ENCODE data around the gene SKP1.

SKP1 gene

GRCh38 chr5:134130239-134130945, 46.4 kb downstream of the SKP1 start:
- no peak for DNase-seq (ENCODE audit: low read depth)

DNA sequence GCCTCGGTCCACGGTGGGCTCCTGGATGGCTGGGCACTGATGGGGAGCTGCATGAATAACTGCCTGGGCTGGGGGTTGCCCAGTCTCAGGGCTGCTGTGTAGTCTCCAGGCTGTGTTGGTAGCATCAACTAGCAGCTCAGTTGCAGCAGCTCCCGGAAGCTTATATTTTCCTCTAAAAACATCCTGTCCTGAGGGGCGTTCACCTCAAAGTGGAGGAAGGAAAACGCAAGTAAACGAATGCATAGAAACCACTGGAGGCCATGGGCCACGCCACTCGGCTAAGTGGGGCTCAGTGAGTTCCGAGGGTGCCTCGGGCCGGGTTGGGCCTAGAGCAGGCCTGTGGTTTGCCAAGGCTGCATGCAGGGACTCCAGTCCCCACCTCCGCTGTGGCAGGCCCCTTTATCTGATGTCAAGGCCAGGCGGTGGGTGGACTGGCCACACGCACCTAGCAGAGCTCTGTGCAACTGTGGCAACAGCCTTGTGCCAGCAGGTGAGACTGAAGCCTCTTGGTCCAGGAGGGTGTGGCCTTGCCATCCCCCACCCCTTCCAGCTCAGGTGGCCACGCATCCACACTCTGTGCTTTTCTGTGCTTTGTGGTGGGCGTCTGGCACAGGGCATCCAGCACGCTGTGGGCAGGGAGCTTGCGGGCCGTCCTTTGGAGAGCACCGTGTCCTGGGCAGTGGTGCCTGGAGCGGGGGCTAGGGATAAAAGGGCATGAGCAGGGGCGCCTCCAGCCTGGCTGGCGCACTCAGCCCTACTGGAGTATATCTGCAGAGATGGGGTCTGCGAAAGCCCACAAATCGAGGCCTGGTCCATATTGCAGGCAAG, 47.1 kb downstream of the SKP1 start:
- DNase-seq (ENCODE audit: low read depth) = no peak

- DNase-seq (ENCODE audit: low read depth) = no peak
Measured at GRCh38 chr5:134128648-134128995, 48.1 kb downstream of the SKP1 start.

- DNase-seq (ENCODE audit: low read depth) = no peak
Measured at GRCh38 chr5:134127988-134128647, 48.6 kb downstream of the SKP1 start.

GRCh38 chr5:134127376-134127861, 49.3 kb downstream of the SKP1 start:
- DNase-seq (ENCODE audit: low read depth) = peak; percentile 69

GRCh38 chr5:134125039-134126015, 51.4 kb downstream of the SKP1 start:
- DNase-seq (ENCODE audit: low read depth) = no peak

DNA sequence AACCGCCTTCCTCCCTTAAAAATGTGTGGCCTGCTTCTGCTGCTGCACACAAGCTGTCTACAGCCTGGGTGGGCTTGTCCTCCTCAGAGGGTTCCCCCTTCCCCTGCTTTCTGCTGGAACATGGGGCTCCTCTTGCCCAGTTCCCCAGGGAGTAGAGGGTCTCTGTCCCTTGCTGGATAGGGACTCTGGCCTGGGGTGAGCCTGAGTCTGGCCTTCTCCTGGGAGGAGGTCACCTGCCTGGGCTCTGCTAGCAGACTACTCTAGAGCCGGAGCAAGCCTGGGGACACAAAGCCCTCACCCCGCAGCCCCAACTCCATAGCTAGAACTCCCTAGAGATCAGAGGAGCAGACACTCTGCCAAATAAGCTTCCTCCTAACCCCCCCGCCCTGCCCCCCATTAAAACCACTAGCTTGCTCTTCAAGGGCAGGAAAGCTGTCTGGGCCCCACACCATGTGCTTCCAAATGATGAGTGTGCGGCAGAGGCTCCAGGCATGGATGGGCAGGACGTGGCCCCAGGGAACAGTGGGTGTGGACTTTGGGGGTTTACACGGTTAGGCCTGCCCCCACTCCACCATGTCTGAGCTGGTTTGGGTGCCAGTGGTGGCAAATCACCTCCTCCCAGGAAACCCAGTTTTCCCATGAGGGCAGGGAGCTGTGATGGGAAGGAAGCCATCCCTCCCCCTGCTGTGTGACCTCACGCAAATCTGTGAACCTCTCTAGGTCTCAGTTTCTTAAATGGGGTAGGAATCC, 52.3 kb downstream of the SKP1 start:
- DNase-seq (ENCODE audit: low read depth) = peak; percentile 62

DNA sequence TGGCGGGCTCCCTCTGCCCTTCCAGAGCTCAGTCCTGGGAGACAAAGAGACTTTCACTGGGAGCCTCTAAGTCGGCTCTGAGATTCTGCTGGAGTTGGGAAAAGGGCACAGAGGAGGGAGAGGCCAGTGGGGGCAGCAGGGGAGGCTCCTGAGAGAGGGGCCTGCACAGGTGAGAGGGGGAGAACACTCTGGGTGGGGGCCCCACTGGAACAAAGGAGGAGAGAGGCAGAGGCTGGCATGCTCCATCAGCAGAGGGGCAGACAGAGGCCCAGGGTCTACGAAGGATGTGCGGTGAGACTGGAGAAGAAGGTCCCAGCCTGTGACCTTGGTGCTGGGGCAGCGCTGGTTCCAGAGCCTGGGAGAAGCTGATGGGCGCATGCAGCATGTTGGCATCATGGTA, 53.4 kb downstream of the SKP1 start:
- no peak for DNase-seq (ENCODE audit: low read depth)

DNA sequence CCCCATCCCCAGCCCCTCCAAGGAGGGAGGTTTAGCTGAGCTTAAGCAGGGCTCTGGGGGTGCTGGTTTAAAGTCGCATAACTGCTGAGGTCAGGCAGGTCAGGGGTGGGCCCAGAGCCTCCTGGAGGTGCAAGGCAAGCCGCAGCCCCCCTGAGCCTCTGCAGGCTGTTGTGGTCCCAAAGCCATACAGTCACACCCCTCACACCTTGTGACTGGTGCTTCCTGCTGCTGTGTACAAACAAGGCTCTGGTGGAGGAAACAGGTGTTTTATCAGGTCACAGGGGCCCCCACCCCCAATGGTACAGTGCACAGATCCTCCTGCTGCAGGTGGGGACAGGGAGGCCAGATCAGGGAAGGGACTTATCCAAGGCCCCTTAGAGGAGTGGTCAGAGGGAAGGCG, 54.2 kb downstream of the SKP1 start:
- peak; percentile 51 for DNase-seq (ENCODE audit: low read depth)

GRCh38 chr5:134120386-134121138, 56.2 kb downstream of the SKP1 start:
- DNase-seq (ENCODE audit: low read depth) = no peak

GRCh38 chr5:134119720-134120119, 57.0 kb downstream of the SKP1 start:
- no peak for DNase-seq (ENCODE audit: low read depth)

DNA sequence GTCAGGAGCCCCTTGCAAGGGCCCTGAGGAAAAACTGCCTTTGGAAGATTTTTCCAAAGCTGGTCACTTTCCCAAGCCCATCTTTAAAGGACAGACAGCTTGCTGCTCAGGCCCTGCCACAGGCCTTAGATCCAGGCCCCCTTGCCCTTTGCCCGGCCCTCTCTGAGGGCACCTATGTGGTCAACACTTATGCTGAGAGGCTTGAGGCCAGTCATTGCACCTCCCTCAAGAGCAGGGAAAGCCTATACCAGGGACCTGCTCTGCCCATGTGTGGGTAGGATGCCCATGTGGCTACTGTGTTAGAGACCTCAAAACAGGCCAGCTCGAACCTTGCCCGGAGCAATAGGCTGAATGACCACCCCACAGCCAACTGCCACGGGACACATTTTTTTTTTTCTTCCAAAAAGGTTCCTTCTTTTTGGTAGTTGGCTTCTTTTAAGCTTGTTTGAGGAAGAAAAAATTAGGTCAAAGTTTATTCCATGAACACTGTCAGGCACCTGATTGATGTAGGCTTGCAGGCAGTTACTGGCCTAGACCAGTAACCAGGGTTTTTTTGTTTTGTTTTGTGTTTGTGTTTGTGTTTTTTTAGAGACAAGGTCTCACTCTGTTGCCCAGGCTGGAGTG, 58.4 kb downstream of the SKP1 start:
- no peak for DNase-seq (ENCODE audit: low read depth)

DNA sequence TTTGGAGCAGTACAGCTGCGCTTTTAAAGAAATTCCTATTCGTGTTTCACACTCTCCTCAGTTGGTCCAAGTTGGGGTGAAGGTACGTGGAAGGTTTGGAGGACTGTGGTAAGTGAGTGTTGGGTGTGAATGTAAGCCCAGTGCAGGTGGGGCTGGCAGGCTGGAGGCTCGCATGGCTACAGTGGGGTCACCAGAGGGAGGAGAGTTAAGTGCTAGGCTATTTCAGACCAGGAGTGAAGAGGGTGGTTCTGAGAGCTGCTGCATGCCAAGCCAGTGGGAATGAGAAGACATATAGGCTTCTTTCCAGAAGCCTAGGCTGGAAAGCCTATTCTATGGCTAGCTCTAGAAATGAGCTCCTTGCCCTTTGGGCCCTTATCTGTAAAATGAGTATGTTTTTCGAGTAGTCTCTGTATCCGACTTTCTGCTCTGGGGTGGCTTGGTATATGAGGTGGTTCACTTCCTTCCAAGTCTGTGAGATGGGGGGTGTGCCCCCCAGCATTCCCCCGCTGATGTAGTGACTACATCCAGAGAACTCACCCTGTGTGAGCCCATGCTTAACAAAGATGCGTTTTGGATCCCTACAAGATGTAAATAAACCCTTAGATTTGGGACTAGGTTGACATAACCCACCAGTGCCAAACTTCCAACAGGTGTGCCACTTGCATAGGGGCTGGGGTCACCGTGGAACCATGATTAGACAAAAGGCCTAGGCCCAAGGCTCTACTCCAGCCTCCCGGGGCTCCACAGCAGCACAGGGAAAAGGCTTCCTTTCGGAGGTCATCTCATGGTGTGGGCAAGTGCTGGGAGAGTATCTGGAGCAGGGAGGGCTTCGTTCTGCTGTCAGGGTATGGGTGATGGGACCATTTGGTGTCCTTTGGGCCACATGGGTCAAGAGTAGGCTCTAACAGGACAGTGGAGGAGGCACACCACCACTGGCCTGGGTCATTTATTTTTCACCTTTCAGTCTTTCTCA, 59.7 kb downstream of the SKP1 start:
- DNase-seq (ENCODE audit: low read depth) = no peak

DNA sequence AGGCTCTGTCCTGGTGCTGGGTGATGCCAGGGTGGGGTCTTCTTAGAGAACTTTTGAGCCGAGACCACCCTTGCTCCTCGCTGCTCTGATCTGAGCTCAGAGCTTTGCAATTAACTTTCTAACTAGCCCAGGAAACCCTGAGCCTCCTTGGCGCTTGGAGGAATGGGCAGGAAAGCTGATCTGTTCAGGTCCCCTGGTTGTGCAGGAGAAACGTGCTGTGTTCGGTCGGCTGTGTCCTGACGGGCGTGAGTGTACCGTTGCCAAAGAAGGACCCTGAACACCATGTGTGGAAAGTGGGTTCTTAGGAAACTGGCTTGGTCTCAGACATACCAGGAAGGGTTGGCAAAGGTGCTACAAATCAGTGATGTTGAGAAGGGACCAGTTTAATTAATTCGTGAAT, 60.5 kb downstream of the SKP1 start:
- no peak for DNase-seq (ENCODE audit: low read depth)

GRCh38 chr5:134115806-134116175, 61.0 kb downstream of the SKP1 start:
- DNase-seq (ENCODE audit: low read depth) = no peak

DNA sequence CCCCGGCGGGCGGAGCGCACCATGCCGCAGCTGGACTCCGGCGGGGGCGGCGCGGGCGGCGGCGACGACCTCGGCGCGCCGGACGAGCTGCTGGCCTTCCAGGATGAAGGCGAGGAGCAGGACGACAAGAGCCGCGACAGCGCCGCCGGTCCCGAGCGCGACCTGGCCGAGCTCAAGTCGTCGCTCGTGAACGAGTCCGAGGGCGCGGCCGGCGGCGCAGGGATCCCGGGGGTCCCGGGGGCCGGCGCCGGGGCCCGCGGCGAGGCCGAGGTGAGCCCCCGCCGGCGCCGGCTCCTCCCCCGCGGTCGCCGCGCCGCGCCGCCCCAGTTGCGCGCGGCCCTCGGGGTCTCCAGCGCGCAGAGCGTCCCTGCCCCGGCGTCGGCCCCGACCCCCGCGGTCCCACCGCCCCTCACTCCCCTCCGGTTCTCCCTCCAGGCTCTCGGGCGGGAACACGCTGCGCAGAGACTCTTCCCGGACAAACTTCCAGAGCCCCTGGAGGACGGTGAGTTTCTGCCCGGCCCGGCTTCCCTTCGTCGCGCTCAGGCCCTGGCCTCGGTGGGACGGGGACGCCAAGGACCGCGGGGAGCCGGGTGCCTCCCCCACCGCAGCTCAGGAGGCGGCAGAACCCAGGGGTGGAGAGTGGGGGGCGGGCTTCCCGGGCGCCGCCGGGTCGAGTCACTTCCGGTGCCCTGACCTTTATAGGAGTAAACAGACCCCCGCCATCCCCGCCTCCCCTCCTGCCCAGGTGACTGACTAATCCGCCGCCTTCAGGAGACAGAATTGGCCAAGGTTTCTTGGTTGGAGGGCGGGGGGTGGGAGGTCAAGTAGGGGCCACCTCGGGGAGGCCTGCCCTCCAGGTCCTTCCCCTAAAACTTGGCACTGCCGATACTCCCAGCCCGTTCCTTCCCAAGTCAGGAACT, 61.6 kb downstream of the SKP1 start:
- DNase-seq (ENCODE audit: low read depth) = peak; percentile 71

Measured in T-helper 22 cell (primary cell).